Measurements from ENCODE around the gene VAV1. TPM values are rescaled to one million over a fixed set of nuclear protein-coding genes. Genes with fewer than 3 reads are reported as not detected.

VAV1 gene
- total and polyA plus RNA-seq, 4 donors: 0.60 to 13.3 (median 4.1) TPM

DNA sequence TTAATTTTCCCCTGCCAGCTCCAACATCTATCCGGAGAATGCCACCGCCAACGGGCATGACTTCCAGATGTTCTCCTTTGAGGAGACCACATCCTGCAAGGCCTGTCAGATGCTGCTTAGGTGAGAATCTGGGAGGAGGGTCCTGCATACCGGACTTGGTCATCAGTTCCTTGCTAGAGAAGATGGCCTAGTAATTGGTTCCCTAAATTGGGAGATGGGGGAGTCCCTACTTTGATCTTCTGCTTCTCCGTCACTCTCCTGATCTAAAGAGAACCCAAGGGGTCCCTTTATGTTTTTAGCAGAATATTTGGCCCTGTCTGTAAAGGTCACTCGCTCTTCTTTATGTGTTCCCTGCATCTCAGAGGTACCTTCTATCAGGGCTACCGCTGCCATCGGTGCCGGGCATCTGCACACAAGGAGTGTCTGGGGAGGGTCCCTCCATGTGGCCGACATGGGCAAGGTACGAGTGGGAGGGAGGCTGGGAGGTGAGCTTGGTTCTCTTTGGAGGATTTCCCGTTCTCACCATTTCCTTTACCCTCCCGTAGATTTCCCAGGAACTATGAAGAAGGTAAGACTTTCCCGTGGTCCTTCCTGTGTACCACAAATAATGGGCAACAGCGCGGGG, 60.8 kb downstream of the VAV1 start:
- H3K4me1 ChIP-seq (ENCODE audit: control insufficient read depth in 4 of 4, insufficient read depth in 4 of 4, low read length in 3 of 4): no peaks in the 10 kb centered on the region
- H3K4me3 ChIP-seq (ENCODE audit: low read depth in 1 of 3, low read length in 3 of 3): no peak overlapping the region
- no peak for DNase-seq (ENCODE audit: low spot score)
- H3K36me3 ChIP-seq (ENCODE audit: control insufficient read depth in 4 of 4, insufficient read depth in 3 of 4, low read depth in 1 of 4, low read length in 3 of 4): peaks cover 0 to 2% (median 0%) of the 10 kb centered on the region in 4 donors
- WGBS: 87% methylated on average over 16 of the region's 16 CpGs
- no peaks in the 10 kb centered on the region for H3K9me3 ChIP-seq (ENCODE audit: control insufficient read depth in 4 of 4, low read length in 3 of 4)
- no peaks in the 10 kb centered on the region for H3K27me3 ChIP-seq (ENCODE audit: control insufficient read depth in 4 of 4, insufficient read depth in 4 of 4, low read length in 3 of 4)
- H3K27ac ChIP-seq (ENCODE audit: low read depth in 1 of 2, low read length in 2 of 2): no peak overlapping the region
- no peak overlapping the region for H3K9ac ChIP-seq (ENCODE audit: low read depth in 1 of 2, low read length in 2 of 2)
- TF ChIP-seq RXRA (IDR thresholded peaks at IDR 0.05) (no peak), SP1 (IDR thresholded peaks at IDR 0.05) (no peak), HNF4G (IDR thresholded peaks at IDR 0.05) (no peak), ATF3 (IDR thresholded peaks at IDR 0.05) (no peak), MAX (IDR thresholded peaks at IDR 0.05) (no peak), JUND (IDR thresholded peaks at IDR 0.05) (no peak), ZBTB33 (IDR thresholded peaks at IDR 0.05) (no peak), FOXA2 (IDR thresholded peaks at IDR 0.05) (no peak), YY1 (IDR thresholded peaks at IDR 0.05) (no peak), HNF4A (conservative IDR thresholded peaks at IDR 0.05) (no peak), FOXA1 (IDR thresholded peaks at IDR 0.05) (no peak)
- TF ChIP-seq, protein P1, sequence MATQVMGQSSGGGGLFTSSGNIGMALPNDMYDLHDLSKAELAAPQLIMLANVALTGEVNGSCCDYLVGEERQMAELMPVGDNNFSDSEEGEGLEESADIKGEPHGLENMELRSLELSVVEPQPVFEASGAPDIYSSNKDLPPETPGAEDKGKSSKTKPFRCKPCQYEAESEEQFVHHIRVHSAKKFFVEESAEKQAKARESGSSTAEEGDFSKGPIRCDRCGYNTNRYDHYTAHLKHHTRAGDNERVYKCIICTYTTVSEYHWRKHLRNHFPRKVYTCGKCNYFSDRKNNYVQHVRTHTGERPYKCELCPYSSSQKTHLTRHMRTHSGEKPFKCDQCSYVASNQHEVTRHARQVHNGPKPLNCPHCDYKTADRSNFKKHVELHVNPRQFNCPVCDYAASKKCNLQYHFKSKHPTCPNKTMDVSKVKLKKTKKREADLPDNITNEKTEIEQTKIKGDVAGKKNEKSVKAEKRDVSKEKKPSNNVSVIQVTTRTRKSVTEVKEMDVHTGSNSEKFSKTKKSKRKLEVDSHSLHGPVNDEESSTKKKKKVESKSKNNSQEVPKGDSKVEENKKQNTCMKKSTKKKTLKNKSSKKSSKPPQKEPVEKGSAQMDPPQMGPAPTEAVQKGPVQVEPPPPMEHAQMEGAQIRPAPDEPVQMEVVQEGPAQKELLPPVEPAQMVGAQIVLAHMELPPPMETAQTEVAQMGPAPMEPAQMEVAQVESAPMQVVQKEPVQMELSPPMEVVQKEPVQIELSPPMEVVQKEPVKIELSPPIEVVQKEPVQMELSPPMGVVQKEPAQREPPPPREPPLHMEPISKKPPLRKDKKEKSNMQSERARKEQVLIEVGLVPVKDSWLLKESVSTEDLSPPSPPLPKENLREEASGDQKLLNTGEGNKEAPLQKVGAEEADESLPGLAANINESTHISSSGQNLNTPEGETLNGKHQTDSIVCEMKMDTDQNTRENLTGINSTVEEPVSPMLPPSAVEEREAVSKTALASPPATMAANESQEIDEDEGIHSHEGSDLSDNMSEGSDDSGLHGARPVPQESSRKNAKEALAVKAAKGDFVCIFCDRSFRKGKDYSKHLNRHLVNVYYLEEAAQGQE (IDR thresholded peaks at IDR 0.05): no peak
- TF ChIP-seq, protein P2, sequence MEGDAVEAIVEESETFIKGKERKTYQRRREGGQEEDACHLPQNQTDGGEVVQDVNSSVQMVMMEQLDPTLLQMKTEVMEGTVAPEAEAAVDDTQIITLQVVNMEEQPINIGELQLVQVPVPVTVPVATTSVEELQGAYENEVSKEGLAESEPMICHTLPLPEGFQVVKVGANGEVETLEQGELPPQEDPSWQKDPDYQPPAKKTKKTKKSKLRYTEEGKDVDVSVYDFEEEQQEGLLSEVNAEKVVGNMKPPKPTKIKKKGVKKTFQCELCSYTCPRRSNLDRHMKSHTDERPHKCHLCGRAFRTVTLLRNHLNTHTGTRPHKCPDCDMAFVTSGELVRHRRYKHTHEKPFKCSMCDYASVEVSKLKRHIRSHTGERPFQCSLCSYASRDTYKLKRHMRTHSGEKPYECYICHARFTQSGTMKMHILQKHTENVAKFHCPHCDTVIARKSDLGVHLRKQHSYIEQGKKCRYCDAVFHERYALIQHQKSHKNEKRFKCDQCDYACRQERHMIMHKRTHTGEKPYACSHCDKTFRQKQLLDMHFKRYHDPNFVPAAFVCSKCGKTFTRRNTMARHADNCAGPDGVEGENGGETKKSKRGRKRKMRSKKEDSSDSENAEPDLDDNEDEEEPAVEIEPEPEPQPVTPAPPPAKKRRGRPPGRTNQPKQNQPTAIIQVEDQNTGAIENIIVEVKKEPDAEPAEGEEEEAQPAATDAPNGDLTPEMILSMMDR (IDR thresholded peaks at IDR 0.05; ENCODE audit: low read depth, low read length, missing input control): no peak

GRCh38 chr19:6834433-6834832, 61.9 kb downstream of the VAV1 start:
- Histone ChIP-seq H3K27ac (ENCODE audit: low read depth in 1 of 2, low read length in 2 of 2) (no peak overlapping the region), H3K9me3 (ENCODE audit: control insufficient read depth in 4 of 4, low read length in 3 of 4) (no peaks in the 10 kb centered on the region), H3K4me3 (ENCODE audit: low read depth in 1 of 3, low read length in 3 of 3) (no peak overlapping the region), H3K9ac (ENCODE audit: low read depth in 1 of 2, low read length in 2 of 2) (no peak overlapping the region), H3K27me3 (ENCODE audit: control insufficient read depth in 4 of 4, insufficient read depth in 4 of 4, low read length in 3 of 4) (no peaks in the 10 kb centered on the region), H3K4me1 (ENCODE audit: control insufficient read depth in 4 of 4, insufficient read depth in 4 of 4, low read length in 3 of 4) (no peaks in the 10 kb centered on the region), H3K36me3 (ENCODE audit: control insufficient read depth in 4 of 4, insufficient read depth in 3 of 4, low read depth in 1 of 4, low read length in 3 of 4) (peaks cover 0 to 2% (median 0%) of the 10 kb centered on the region in 4 donors)
- DNase-seq (ENCODE audit: low spot score): no peak
- 95% methylated on average over 2 of the region's 2 CpGs for WGBS
- TF ChIP-seq RAD21 (IDR thresholded peaks at IDR 0.05) (no peak), FOXA2 (IDR thresholded peaks at IDR 0.05) (no peak), ATF3 (IDR thresholded peaks at IDR 0.05) (no peak), NR2F2 (IDR thresholded peaks at IDR 0.05) (no peak), HNF4G (IDR thresholded peaks at IDR 0.05) (no peak), GABPA (IDR thresholded peaks at IDR 0.05 in 1 of 2, conservative IDR thresholded peaks at IDR 0.05 in 1 of 2) (no peak), EGR1 (IDR thresholded peaks at IDR 0.05; ENCODE audit: low read depth in 2 of 2) (no peak), RXRA (IDR thresholded peaks at IDR 0.05) (no peak), TAF1 (conservative IDR thresholded peaks at IDR 0.05) (no peak), HNF4A (conservative IDR thresholded peaks at IDR 0.05) (no peak), JUND (IDR thresholded peaks at IDR 0.05) (no peak), FOXA1 (IDR thresholded peaks at IDR 0.05) (no peak)
- TF ChIP-seq, protein P2 (IDR thresholded peaks at IDR 0.05; ENCODE audit: low read depth, low read length, missing input control): no peak
